Amygdala (tissue), 56 donors: ENCODE results near the gene NPAS2.

Source experiments
- DNase-seq, 56 donors: peaks; one replicate each; lab custom pipeline; 2025; lab: John Stamatoyannopoulos, UW

NPAS2 gene

DNA sequence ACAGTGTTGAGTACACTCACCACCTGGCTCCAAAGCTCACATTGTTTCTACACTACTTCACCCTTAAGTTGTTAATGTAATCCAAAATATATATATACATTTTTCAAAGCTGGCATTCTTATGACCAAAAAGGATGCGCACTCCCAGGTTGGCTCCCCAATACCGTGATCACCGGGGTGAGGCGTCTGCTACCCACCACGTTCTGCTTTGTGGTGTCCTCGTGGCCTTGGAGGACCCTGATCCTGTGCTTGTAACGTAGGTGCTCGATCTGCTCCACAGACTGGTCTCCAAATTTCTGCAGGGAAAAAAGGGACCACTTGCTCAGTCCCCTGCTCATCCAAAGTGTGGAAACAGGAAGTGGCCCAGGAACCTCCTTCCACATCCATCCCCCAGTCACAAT lies 207.9 kb downstream of the NPAS2 start:
- DNase-seq = no peak

DNA sequence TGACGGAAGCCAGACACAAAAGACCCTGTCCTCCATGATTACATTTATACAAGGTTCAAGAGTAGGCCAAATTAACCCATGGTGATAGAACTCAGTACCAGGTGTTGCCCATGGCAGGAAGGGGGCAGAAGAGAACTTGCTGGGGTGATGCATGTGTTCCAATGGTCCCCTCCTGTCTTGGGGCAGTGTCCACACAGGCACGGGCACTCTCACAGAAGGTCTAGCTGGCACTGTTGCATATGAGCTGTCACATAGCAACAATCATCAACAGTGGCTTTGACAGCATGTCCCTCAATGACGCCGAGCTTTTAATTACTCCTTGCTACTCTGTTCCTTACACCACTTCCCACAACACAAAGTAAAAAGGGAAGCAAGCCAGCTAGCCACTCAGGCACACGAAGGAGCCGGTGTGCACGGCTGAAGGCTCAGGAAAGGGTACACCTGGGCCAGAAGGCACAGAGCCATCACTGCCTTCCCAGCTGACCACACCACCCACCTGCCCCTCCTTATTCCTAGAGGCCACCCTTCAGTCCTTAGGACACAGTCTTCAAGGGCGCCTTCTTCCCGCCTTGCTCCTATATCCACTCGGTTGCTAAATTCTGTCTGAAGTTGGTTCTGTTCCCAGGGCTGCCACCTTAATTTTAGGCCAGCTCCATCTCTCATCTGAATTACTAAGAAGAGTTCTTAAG lies 211.1 kb downstream of the NPAS2 start:
- no peak for DNase-seq

DNA sequence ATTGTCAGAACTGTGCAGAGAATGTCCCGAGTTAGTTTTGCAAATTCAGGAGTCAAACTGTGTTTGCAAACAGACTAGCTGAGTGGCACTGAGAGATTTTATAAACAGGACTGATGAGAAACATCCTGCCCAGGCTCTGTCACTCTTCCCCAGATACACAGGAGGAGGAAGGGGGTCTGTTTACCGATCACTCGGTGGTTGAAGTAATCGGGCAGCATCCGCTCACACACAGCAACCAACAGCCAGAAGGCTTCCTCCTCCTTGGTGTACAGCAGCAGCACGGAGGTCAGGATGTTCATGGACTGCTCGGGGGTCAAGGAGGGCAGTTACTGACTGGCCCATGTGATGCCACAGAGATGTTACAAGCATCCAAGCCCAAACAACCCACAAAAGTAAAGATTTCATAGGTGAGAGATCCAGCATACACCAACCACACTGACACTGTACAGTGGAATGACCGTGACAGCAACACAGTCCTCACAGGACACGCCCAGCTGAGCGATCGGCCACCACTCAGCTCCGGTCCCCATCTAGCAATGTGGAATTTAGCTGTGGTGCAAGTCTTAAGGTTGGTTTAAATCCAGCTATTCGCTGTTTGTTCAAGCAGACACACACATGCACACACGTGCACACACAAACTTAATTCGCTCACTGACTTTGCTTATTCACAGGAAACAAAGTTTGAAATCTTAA lies 212.3 kb downstream of the NPAS2 start:
- DNase-seq = no peak

DNA sequence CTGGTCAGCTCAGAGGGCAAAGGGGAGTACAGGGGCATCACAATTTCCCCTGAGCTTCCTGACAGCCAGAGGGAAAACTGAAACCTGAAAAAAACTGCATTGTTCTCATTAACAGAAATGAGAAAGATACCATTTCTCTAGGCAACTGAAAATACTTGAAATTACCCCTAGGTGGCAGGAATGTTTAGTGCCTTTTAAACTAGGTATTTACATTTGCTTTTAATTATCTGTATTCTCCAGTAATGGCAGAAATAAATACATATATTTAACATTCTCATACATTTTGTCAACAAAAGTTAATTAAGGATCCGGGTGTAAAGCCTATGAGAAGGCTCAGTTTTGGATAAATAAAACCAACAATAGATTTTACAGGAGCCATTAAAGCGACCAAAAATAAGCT lies 216.6 kb downstream of the NPAS2 start:
- no peak for DNase-seq

DNA sequence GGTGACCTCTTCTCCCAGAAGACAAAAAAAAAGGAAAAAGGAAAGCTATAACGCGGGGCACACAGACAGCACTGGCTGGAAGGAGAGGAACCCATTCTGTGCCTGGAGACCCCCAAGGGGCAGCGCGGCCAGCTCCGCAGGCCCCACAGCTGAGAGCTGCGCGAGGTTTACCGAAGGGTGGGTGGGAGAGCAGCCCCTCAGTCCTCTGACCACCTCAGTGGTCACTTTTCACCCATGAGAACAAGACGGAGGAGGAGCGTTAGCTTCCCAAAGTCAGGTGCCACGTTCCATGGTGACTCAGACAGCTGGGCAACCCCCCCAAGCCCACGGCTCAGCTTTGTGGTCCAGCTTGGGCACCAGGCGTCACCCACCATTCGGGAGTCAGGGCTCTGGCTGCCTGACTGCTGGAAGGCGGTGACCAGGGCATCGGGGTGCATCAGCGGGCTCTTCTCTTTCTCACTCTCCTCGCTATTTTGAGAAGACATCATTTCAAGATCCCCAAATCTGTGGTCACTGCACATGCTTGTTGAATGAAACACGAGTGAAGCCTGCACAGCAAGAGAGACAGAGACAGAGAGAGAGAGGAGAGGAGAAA lies 217.3 kb downstream of the NPAS2 start:
- no peak for DNase-seq

DNA sequence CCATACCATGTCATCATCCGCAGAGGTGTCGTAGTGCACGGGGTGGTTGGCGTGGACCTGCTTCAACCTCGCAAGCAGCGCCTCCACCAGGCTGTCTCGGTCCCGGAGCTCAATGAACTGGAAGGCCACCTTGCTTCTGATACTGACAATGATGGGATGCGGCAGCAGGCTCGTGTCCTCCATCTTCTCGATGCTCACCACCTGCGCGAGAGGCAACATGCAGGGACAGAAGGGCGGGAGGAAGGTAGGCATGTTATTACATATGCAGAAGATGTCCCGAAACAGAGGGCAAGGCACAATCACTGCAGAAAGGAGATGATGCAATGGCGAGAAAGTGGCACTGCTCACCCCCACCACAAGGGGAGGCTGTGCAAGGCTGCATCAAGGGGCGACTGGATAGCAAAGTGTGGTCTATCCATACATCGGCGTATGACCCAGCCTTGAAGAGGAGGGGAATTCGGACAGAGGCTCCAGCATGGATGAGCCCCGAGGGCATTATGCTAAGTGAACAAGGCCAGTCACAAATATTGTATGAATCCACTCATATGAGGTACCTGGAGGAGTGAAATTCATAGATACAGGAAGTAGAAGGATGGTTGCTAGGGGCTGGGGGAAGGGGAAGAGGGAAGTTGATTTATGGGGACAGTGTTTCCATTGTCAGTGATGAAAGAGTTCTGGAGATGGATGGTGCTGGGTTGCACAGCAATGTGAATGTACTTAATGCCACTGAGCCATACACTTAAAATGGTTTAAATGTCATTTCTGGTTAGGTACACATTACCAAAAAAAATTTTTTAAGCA lies 218.7 kb downstream of the NPAS2 start:
- DNase-seq = no peak

DNA sequence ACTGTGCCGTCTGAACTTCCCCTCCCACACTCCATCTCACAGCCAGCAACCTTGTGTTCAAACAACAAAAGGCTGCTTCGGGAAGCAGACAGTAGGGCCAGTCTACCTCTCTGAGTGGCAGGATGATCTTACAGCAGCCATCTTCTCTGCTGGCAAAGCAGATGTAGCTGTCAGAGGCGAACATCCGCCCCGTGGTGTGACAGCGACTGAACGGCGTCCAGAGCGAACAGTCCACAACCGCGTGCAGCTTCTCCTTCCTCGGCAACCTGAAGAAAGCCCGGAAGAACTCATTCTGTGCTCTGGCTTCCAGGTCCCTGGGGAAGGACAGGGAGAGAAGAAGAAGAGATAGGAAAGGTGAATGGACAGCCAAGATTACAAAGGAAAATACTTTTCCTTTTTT lies 220.1 kb downstream of the NPAS2 start:
- no peak for DNase-seq

DNA sequence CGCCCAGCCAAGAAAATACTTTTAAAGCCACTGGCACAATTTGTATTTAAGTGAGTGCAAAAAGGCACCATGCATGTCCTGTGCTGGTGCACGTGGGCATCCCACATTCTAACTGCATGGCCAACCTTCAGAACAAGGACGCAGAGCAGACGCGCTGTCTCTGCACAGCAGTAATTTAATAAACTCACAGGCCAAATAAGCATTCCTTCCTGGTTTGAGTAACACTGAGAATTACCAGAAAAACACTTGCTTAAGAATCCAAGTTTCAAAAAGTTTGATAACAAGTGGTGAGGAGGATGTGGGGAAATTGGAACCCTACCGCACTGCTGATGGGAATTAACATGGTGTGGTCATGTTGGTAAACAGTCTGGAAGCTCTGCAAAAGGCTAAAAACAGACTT lies 220.8 kb downstream of the NPAS2 start:
- DNase-seq = peak in 1 of 56 donors; percentile 4

DNA sequence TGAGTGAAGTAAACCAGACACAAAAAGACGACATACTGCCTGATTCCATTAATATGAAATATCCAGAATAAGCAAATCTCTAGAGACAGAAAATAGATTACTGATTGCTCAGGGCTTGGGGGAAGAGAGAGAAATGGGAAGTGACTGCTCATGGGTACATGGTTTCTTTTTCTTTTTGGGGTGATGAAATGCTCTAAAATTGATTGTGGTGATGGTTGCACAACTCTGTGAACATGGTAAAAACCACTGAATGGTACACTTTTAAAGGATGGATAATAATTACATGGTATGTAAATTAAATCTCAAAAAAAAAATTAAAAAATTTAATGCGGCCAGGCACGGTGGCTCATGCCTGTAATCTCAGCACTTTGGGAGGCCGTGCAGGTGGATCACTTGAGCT lies 221.5 kb downstream of the NPAS2 start:
- DNase-seq = no peak

DNA sequence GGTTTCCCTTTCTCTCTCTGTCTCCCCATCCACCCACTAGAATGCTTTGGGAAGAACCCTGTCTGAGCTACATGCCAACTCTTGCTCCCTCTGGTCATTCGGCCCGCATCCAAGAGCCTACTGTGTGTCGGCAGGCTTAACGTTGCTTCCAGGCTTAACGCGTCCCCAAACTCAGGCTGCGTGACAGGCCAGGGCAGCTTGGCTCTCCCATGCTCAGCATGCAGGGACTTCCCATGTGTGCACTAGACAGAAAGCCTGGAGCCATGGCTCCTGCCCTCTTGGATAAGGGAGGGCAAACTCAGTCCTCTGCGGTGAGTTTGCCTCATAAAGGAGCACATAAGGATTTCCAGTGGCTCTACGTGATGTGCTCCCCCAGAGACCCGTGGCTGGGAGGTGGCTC lies 225.4 kb downstream of the NPAS2 start:
- DNase-seq = no peak
